HG03520 (cell line): ENCODE data around the gene UQCR11.

Experiments
- ATAC-seq: cut with Tn5 transposase; IDR thresholded peaks from one replicate; pipeline ENCODE4 v1.9.1; 2021; ENCODE audit warnings: mild to moderate bottlenecking, moderate library complexity; ENCODE audit not compliant: unreplicated experiment

Gene UQCR11

DNA sequence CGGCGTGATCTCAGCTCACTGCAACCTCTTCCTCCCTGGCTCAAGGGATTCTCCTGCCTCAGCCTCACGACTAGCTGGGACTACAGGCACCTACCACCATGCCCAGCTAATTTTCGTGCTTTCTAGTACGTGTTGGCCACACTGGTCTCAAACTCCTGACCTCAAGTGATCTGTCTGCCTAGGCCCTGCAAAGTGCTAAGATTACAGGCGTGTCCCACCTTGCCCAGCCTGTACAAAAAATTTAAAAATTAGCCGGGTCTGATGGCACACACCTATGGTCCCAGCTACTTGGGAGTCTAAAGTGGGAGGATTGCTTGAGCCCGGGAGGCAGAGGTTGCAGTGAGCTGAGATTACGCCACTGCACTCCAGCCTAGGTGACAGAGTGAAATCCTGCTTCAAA lies 32.5 kb downstream of the UQCR11 start:
- no peak for ATAC-seq

DNA sequence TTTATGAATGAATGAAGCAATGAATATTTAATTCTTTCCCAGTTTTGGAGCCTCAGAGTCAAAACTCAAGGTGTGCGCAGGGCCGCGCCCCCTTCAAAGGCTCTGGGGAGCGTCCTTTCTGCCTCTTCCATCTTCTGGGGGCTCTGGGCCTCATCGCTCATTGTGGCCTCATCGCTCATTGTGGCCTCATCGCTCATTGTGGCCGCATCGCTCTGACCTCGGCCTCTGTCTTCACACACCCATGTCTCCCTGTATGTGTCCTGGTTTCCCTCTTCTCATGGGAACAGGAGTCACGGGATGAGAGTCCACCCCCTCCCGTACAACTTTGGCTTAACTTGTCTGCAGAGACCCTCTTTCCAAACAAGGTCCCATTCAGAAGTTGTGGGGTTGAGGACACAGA lies 33.9 kb downstream of the UQCR11 start:
- ATAC-seq: no peak

DNA sequence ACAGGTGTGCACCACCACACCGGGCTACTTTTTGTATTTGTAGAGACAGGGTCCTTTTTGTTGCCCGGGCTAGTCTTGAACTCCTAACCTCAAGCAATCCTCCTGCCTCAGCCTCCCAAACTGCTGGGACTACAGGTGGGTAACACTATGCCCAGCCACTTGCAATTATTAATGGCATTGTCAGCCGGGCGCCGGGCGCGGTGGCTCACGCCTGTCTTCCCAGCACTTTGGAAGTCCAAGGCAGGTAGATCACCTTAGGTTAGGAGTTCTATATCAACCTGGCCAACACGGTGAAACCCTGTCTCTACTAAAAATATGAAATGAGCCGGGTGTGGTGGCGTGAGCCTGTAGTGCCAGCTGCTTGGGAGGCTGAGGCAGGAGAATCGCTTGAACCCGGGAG lies 34.4 kb downstream of the UQCR11 start:
- no peak for ATAC-seq

DNA sequence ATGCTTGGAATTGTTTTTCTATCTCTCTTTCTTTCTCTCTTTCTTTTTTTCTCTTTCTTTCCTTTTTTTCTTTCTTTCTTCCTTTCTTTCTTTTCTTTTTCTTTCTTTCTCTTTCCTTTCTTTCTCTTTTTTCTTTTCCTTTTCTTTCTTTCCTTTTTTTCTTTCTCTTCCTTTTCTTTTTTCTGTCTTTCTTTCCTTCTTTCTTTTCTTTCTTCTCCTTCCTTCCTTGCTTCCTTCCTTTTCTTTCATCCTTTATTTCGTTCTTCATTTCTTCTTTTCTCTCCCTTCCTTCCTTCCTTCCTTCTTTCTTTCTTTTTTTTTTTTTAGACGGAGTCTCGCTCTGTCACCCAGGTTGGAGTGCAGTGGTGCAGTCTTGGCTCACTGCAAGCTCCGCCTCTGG lies 35.3 kb downstream of the UQCR11 start:
- ATAC-seq: no peak

DNA sequence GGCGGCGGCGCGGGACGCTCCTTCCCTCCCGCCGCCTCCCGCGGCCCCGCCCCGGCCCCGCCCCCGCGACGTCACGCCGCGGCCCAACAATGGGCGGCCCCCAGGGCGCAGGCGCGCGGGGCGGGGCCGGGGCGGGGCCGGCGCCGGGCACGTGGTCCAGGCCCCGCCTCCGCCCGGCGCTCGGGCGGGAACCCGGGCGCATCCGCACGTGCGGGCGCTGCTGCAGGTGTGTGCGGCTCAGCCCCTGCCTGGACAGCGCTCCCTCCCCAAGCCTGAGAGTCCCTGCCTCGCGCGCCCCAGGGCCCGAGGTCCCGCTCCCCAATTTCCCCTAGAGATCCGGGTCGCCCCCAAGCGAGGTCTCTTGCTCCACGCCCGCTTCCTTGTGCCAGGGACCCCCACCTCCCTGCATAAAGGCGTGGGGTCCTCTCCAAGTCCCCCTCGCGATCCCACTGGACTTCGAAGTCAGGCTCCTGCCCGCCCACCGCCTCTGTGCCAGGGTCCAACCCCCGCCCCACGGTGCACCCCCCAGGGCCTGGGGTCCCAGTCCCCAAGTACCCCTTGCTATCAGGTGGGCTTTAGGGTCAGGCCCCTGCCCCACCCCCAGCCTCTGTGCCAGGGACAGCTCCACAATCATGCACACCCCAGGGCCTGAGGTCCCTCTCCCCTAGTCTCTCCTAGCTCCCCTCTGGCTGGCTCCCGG lies 36.8 kb downstream of the UQCR11 start, which contains the start of gene MEX3D:
MEX3D (minus strand) TSS at position 6 of the 700 bp plus-strand sequence. CDS start 267 bp downstream, outside the sequence.
- peak; percentile 53 for ATAC-seq

DNA sequence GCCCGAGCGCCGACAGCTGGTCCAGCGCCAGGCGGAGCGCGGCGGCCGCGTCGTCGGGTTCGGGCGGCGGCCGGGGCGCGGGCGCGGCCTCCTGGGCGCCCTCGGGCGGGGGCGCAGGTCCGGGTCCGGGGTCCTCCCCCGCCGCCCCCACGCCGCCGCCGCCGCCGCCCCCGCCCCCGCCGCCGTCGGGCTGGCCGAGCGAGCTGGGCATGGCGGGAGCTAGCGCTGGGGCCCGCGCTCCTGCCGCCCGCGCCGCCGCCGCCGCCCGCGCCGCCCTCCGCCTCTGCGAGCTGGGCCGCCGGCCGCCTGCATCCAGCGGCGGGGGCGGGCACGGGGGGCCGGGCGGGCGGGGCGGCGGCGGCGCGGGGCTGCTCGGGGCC lies 37.4 kb downstream of the UQCR11 start:
- no peak for ATAC-seq

DNA sequence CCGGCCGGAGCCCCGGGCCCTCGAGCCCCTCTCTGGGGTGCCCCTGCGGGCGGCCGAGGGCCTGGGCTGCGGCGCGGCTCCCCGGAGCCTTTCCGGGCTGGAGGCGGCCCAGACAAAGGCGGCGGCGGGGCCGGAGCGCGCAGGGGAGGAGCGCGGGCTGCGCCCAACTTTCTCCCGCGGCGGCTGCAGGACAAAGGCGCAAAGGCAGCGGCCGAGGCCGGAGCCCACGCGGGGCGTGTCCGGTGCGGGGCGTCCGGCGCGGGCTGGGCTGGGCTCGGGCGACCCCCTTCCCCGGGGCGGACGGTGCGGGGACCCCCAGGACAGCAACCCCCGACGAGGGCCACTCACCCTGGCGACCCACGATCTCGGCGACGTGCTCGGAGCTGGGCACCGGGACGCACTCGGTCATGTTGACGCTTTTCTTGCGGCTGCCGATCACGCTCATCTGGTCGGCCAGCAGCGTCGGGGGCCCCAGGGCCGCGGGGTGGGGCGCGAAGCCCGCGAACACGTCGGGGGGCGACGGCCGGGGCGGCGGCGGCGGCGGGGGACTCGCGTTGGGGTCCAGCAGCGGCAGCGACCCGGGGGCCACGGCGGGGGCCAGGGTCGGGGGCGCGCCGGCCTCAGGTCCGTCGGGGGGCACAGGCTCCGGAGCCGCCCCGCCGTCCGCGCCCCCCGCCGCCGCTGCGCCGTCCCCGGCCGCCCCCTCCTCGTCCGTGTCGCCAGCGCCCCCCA lies 38.0 kb downstream of the UQCR11 start:
- no peak for ATAC-seq

DNA sequence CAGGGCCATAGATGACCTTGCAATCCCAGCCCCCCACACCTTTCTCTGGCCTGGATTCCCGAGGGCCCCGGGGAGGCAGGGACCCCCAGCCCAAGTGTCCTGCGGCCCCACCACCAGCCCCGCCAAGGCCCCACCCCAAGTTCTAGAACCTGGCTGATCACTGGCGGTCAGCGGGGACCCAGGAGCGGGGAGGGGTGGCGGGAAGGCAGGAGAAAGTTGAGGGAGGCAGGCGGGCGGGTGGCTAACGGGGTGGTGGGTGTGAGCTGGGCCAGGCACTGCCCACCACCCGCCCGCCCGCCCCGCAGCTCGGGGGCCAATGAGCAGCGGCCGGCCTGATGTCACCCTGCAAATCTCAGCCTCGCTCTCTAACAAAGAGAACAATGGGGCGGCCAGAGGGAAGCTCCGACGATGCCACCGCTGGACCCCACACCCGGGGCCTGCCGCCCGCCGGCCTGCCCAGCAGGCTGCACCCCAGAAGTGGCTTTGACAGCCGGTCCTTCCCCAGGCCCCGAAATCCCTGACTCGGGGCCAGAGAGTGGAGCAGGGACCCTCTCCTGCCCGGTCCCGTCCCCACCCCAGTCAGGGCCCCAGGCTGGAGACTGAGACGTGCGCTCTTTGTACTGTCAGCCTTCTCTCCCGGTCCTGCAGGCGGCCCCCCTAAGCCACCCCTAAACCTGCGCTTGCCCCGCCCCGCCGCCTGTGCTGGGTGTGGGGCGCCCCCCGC lies 38.7 kb downstream of the UQCR11 start:
- no peak for ATAC-seq

DNA sequence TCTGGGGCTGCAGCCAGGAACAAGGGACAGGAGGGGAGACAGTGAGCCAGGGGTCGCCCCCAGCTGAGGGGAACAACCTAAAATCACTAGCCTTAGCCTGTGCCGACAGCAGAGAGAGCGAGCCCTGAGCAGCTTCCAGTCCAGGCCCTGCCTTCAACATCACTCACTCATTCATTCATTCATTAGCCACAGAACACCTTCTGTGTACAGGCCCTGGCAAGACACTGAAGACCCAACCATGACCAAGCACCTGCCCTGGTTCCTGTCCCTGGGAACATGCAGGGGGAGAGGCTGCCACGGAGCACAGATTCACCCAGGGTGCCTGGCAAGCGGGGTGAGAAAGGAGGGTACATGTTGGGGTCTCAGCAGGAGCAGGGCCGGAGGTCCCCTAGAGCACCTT lies 42.0 kb downstream of the UQCR11 start:
- ATAC-seq: no peak

DNA sequence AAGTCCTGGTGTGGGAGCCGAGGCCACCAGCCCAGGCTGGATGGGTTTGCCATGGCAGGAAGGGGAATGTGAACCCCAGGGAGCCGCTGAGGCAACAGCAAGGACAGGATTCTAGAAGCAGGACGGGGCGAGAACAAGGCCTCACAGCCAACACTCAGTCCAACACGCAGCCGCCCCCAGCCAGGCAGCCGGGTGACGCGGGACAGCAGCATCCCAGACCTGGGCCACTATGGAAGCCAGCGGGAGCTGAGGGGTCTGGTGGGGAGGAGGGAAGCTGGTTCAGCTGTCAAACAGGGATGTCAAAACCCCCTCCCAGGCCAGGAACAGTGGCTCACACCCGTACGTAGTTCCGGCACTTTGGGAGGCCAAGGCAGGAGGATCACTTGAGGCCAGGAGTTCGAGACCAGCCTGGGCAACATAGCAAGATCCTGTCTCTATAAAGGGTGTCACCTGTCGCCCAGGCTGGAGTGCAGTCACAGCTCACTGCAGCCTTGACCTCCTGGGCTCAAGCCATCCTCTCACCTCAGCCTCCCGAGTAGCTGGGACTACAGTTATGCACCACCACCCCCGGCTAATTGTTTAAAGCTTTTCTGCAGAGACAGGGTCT lies 43.9 kb downstream of the UQCR11 start:
- no peak for ATAC-seq

DNA sequence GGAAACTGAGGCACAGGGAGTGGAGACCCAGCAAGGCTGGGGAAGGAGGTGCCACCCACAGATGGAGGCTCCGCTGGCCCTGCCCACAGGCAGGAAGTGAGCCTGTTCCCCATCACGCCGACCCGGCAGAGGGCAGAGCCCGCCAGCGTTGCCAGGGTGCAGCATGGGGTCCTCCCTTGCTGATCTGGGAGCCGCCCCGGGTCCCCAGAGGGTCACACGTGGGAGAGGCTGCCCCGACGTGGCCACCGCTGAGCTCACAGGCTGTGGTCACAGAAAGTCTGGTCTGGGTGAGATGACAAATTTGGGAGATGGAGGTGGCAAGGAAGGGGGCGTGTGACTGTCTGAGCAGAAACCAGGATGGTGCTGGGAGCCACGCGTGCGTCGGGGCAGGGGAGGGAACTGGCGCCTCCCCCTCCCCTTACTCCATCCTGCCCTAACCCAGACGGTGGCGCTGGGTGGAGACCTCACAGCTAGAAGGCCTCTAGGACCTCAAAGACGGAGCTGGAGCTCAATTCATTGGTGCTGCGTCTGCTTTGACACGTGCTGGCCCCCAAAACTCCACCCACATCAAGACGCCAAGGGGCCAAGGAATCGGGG lies 44.9 kb downstream of the UQCR11 start:
- no peak for ATAC-seq

DNA sequence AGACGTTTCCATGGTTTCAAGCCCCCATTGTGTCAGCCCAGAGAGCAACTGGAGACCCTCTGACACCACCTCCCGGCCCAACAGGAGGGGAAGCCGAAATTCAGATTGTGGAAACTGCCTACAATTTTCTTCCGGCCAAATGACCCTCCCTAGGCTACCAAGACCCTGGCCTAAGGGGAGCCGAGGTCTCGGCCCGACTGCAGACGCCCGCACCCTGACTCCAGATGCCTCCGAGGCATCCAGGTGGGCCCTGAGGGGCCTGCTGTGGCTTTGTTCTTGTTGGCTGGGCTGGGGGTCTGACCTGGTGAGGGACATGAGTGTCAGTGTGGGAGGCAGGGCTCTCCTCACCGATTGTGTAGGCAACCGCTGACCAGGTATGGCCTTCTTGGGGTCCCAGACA lies 46.7 kb downstream of the UQCR11 start:
- ATAC-seq: no peak

DNA sequence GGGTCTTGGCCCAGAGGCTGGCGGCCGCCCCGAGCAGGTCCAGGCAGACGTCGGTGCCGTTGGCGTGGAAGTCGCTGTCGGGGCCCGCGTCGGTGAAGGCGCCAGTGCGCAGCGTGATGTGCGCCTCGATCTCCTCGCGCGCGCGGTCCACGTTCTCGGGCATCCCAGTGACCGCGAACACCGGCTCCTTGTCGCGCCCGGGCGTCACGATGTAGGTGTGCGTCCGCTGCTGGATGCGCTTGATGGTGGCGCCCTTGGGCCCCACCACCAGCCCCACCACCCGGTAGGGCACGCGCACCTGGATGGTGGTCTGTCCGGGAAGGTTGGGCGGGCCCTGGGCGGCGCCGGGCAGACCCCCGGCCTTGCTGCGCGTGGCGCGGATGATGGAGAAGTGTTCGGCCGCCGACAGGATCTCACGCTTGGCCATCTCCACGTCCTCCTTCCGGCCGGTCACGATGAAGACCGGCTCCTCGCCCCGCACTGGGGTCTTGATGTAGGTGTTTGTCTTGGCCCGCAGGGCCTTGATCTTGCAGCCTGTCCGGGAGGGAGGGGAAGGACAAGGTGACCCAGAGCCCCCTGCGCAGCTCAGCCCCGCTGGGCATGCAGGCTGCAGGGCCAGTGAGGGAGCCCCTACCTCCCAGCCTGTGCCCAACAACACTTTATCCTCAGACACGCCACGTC lies 48.7 kb downstream of the UQCR11 start:
- no peak for ATAC-seq

DNA sequence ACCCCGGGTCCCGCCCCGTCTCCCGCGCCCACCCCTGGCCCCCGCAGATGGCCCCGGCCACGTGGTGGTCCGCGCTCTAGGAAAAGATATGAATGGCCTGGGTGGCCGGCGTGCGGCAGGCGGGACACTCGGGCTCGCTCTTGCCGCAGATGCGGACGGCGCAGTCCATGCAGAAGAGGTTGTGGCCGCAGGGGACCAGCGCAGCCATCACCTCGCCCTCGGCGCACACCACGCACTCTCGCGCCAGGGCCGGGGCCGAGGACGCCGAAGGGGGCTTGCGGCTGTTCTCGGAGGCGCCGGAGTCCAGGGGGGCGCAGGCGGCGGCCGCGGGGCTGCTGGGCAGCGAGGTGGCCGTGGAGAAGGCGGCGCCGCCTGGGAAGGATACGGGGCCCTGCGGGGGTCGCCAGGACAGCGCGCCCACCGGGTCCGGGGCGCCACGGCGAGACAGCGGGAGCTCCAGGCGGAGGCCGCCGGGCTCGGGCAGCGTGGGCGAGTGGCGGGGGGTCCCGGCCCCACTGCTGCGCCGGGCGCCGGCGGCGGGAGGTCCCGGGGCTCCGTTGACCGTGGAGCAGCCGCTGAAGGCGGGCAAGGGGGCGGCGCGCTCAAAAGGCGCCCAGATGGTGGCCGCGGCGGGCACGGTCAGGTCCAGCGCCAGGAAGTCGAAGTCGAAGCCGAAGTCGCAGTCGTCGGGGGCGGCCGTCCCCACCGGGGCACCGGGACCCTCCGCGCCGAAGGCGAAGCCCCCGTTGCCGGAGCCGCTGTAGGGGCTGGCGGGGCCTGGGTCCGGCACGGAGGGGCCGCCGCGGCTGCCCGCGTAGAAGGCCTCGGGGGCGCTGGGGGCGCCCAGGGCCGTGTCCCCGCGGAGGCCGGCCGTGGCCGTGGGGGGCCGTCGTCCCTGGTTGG lies 49.5 kb downstream of the UQCR11 start:
- ATAC-seq: no peak

DNA sequence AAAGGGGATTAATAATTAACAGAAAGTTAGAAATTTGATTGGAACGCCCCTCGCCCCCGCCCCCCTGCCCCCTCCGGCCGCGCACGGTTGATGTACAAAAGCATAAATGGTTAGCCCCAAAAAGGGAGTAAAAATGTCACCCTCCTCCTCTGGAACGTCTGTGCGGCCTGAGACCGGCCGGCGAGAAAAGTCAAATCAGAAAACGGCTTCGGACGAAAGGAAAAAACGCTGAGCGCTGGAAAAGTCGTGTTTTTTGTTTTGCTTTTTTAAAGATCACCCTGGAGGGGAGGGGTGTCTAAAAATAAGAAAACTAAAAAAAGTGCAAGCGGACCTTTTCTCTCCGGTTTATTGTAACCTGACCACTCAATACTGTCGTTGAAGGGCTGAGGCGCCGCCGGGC lies 50.3 kb downstream of the UQCR11 start:
- no peak for ATAC-seq

DNA sequence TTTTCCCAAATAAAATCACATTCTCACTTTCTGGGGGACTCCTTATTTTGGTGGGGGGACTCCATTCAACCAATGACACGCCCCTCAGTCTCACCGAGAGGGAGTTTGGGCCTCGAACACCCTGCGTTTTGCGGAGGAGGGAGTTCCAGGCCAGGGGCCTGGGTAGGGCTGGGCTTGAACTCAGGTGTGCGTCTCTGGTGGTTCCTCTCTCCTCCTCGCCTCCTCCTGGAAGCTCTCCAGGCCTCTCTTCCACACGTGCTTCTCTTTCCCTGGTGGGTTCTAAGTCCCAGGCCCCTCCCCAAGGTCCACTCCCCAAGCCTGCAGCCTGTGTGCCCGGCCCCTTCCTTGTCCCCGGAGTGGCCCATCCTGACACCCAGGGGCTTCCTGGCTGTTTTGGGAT lies 51.8 kb downstream of the UQCR11 start:
- no peak for ATAC-seq

DNA sequence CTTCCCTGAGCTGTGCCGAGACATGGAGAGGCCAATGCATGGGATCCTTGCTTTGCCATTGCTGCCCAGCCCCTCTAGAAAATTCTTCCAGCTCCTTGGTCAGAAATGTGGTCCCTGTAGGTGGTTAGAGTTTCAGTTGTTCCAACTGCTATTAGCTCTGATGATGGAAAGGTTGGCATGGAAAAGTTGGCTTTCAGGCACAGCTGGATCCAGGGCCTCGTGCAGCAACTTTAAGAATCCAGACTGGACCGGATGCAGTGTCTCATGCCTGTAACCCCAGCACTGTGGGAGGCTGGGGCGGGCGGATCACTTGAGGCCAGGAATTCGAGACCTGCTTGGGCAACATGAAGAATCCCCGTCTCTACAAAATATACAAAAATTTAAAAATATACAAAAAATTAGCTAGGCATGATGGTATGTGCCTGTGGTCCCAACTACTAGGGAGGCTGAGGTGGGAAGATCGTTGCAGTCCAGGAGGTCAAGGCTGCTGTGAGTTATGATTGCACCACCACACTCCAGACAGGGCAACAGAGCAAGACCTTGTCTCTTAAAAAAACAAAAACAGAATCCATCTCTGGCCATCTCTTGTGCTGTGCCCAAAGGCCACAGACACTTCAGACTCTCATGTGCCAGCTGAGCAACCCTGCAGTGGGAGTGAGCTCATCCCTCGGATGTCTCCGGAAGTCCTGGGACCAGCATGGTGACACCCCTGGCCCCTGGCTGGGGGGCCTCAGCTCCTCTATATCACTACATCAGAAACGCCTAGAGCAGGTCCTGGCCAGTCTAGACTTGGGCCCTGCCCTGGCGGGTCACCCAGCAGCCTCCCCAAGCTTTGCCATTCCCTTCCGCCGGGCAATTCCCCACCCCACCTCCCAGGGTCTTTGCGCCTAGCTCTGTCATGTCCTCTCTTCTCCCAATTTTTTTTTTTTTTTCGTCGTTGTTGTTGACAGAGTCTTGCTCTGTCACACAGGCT lies 53.9 kb downstream of the UQCR11 start:
- ATAC-seq: no peak

DNA sequence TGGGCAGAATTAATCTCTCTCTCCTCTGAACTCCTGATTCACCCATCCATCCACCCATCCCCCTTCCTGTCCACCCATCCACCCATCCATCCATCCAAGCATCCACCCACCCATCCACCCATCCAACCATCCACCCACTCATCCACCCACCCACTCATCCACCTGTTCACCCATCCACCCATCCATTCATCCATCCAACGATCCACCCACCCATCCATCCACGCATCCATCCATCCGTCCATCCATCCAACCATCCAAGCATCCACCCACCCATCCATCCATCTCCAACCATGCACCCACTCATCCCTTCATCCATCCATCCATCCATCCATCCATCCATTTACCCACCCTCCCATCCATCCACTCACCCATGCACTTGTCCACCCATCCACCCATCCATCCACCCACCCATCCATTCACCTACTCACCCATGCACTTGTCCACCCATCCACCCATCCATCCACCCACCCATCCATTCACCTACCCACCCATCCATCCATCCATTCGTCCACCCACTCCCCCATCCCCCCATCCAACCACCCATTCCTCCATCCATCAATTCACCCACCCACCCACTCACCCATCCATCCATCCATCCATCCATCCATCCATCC lies 55.8 kb downstream of the UQCR11 start:
- ATAC-seq: no peak
